Brain microvascular endothelial cell (primary cell): ENCODE data around the gene TENT5C.

Experiments
- DNase-seq: peaks from one replicate; pipeline ENCODE4 v3.0.0-alpha.2; 2020
- H3K27ac ChIP-seq: fragments of 250-450 bp; sonication (Bioruptor Pico); 2 replicates; pipeline ENCODE4 v1.5.1; 2020; ENCODE audit warnings: mild to moderate bottlenecking, moderate library complexity
- H3K27me3 ChIP-seq: fragments of 250-450 bp; sonication (Bioruptor Pico); replicated peaks from 2 replicates; pipeline ENCODE4 v1.5.1; 2020; ENCODE audit warnings: mild to moderate bottlenecking
- H3K36me3 ChIP-seq: fragments of 250-450 bp; sonication (Bioruptor Pico); replicated peaks from 2 replicates; pipeline ENCODE4 v1.5.1; 2020; ENCODE audit warnings: mild to moderate bottlenecking
- H3K4me3 ChIP-seq: 2 replicates; pipeline ENCODE4 v1.5.1; 2011; ENCODE audit warnings: low read depth, mild to moderate bottlenecking, control low read depth, low read length, moderate library complexity
- in situ Hi-C: cut with HindIII; loops from 2 replicates; pipeline ENCODE4 v1.10.0; 2017; ENCODE audit warnings: low sequenced_read_pairs, low pct_ligation_motif_present
- TF ChIP-seq, protein P1 (sequence below): IDR thresholded peaks from 2 replicates; pipeline ENCODE4 v1.5.1; 2011; ENCODE audit warnings: low read depth, mild to moderate bottlenecking, moderate library complexity, low read length, control low read depth, inconsistent platforms; ENCODE audit errors: missing control alignments

The TENT5C gene

DNA sequence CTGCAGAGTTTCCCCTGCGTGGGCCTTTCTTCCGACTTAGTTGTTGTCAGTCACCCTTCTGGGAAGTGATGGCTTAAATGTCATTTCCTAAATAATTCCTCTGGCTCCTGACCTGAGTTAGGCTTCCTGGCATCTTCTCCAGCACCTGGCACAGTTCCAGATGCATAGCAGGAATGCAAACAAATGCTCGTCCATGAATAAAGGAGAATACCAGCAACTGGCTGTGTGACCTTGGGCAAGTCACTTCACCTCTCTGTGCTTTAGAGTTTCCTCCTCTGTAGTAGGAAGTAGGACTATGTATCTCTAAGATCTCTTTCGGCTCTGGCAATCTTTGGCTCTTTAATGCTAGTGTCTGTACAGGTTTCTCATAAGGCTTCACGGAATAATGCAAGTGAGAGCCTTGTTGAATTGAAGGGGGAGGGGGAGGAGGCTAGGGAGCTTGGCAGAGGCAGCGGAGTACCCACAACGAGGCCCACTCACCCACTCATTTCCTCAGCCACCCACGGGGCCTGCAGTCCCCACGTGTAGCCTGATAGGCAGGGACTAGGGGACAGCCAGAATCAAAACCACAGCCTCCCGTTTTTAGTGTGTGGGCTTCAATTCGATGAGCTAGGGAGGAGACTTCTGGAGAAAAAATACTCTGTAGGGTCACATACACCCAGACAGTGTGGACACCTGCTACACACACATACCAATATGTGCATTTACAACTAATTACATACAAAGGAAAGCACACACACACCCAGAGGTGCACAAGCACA is 48.1 kb downstream of the TENT5C start:
- DNase-seq = no peak
- H3K27me3 ChIP-seq = peaks cover 1% of the 10 kb centered on the region
- in situ Hi-C loops = no loop called here
- no peak overlapping the region for H3K27ac ChIP-seq
- no peaks in the 10 kb centered on the region for H3K36me3 ChIP-seq
- TF ChIP-seq, protein P1, sequence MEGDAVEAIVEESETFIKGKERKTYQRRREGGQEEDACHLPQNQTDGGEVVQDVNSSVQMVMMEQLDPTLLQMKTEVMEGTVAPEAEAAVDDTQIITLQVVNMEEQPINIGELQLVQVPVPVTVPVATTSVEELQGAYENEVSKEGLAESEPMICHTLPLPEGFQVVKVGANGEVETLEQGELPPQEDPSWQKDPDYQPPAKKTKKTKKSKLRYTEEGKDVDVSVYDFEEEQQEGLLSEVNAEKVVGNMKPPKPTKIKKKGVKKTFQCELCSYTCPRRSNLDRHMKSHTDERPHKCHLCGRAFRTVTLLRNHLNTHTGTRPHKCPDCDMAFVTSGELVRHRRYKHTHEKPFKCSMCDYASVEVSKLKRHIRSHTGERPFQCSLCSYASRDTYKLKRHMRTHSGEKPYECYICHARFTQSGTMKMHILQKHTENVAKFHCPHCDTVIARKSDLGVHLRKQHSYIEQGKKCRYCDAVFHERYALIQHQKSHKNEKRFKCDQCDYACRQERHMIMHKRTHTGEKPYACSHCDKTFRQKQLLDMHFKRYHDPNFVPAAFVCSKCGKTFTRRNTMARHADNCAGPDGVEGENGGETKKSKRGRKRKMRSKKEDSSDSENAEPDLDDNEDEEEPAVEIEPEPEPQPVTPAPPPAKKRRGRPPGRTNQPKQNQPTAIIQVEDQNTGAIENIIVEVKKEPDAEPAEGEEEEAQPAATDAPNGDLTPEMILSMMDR = no peak
- no peak overlapping the region for H3K4me3 ChIP-seq

DNA sequence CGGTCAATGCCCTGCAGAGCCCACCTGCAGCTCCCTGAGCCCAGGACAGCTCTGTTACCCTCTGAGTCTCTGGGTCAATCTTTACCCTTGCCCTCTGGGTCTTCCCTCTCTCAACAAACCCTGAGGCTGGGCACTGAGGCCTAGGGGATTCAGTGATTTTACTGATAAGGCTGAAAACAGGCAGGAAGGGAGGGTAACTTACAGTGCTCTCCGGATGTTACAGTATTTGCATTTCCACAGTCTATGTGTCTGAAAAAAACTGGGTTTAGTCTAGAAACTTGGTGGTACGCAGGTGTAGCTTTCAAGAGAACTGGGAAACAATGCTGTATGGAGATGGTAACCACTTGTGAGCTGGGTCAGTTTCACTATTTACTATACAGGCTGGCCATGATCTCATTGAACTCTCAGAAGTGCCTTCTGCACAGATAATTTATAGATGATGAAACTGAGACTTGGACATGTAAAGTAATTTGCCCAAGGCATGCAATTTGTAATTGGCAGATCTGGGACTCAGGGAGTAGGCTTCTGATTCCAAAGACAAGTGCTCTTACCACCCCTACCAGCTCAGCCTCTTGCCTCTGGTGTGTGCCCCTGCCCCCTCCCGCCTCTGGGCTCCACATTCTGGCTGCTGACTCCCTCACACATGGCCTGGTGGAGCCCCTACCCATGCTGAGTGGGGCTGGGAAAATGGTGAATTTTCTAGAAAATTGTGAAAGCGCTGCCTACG is 48.8 kb downstream of the TENT5C start:
- TF ChIP-seq, protein P1 = no peak
- H3K4me3 ChIP-seq = no peak overlapping the region
- H3K27me3 ChIP-seq = peaks cover 1% of the 10 kb centered on the region
- H3K36me3 ChIP-seq = no peaks in the 10 kb centered on the region
- no peak overlapping the region for H3K27ac ChIP-seq
- DNase-seq = no peak
- in situ Hi-C loops = no loop called here

DNA sequence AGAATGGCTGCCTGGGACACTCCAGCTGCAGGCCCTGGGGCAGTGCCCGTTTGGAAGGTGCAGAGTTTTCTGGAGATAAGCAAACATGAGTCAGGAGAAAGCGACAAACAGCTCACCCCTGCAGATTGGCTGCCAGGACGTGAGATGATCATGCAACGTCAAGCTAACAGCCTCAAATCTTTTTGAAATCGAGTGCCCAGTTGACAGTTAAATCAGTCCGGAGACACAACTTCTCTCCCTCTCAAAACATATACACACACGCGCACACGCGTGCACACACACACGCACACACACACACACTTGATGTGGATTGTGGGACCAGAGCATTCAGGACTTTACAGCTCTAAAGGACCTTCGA is 49.4 kb downstream of the TENT5C start:
- TF ChIP-seq, protein P1 = no peak
- H3K27ac ChIP-seq = no peak overlapping the region
- no peaks in the 10 kb centered on the region for H3K36me3 ChIP-seq
- H3K27me3 ChIP-seq = peaks cover 1% of the 10 kb centered on the region
- no peak for DNase-seq
- in situ Hi-C loops = no loop called here
- H3K4me3 ChIP-seq = no peak overlapping the region

DNA sequence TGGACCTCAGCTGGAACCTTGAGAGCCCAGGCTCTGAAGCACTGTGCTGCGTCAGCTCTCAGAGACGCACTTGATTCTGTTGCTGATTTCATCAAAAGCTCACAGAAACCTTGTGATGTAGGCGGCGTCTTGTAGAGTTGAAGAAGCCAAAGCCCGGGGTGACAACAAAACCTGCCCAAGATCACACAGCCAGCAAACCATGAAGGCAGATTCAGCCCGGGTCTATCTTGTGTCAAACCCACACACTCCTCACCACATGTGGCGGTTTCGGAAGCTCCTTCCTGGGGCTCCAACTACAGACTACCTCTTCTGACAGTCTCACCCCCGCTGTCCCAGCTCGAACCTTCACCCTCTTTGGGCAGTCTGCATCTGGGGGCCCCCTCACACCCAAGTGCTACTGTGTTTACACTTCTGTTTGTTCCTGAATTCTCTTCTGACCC is 50.4 kb downstream of the TENT5C start:
- no peak for DNase-seq
- TF ChIP-seq, protein P1 = no peak
- Histone ChIP-seq H3K27ac (no peak overlapping the region), H3K4me3 (no peak overlapping the region), H3K27me3 (peaks cover 1% of the 10 kb centered on the region), H3K36me3 (no peaks in the 10 kb centered on the region)
- in situ Hi-C loops = no loop called here

DNA sequence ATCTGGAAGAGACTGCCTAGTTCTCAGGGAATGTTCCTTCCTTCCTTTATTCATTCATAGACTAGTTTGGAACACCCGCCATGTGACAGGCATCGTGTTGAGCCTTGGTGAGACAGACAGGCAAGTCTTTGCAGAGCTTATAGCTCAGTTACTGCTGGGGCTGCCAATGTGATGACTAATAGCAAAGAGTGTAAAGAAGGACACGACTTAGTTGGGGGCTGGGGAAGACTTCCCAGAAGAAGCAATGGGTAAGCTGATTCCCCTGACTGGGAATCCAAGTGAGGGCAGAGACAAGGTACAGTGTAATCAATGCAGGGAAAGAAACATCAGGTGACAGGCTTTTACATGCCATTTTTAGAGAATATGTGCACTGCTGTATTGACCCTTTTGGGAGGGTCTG is 51.2 kb downstream of the TENT5C start:
- in situ Hi-C loops = no loop called here
- H3K4me3 ChIP-seq = no peak overlapping the region
- TF ChIP-seq, protein P1 = no peak
- no peaks in the 10 kb centered on the region for H3K36me3 ChIP-seq
- DNase-seq = peak; percentile 80
- H3K27ac ChIP-seq = no peak overlapping the region
- H3K27me3 ChIP-seq = peaks cover 1% of the 10 kb centered on the region
